Large intestine (tissue), 3 donors: ENCODE data around the gene PRLH. TPM values are rescaled to one million over a fixed set of nuclear protein-coding genes. Genes with fewer than 3 reads are reported as not detected.
"Not testable (repeated sequence)": the region's sequence is repeated elsewhere in the genome, so short reads cannot be mapped to it uniquely, and the experiment has no call there.

Experiments
- DNase-seq, 2 donors: peaks; one replicate each; pipeline versions ENCODE4 v3.0.0 to v3.0.0-alpha.2; 2013
- H3K27ac ChIP-seq: one replicate; pipeline ENCODE4 v1.5.1; 2013; ENCODE audit warnings: low read length
- H3K27me3 ChIP-seq: 2 replicates; pipeline ENCODE4 v1.6.1; 2013; ENCODE audit warnings: low read length; ENCODE audit not compliant: control insufficient read depth, insufficient read depth
- H3K36me3 ChIP-seq: 2 replicates; pipeline ENCODE4 v1.6.1; 2013; ENCODE audit warnings: low read length; ENCODE audit not compliant: control insufficient read depth, insufficient read depth
- H3K4me1 ChIP-seq: one replicate; pipeline ENCODE4 v1.6.1; 2013; ENCODE audit warnings: low read length; ENCODE audit not compliant: control insufficient read depth, insufficient read depth
- H3K4me3 ChIP-seq: one replicate; pipeline ENCODE4 v1.5.1; 2013; ENCODE audit warnings: low read length
- H3K9me3 ChIP-seq: one replicate; pipeline ENCODE4 v1.6.1; 2013; ENCODE audit warnings: mild to moderate bottlenecking, low read depth, low read length, moderate library complexity; ENCODE audit not compliant: control insufficient read depth
- WGBS: methylation state at CpG from one replicate; pipeline ENCODE4 v1.1.5; 2013; ENCODE audit warnings: low lambda C conversion rate; ENCODE audit not compliant: insufficient coverage; 5-methylcytosine and 5-hydroxymethylcytosine counted together
- polyA plus RNA-seq: library from polyadenylated mRNA; unstranded; fragments of 120-200 nt; gene quantifications from one replicate; pipeline ENCODE4 v1.2.1, GENCODE V29; 2013

PRLH gene
- polyA plus RNA-seq, 1 donor: not detected

DNA sequence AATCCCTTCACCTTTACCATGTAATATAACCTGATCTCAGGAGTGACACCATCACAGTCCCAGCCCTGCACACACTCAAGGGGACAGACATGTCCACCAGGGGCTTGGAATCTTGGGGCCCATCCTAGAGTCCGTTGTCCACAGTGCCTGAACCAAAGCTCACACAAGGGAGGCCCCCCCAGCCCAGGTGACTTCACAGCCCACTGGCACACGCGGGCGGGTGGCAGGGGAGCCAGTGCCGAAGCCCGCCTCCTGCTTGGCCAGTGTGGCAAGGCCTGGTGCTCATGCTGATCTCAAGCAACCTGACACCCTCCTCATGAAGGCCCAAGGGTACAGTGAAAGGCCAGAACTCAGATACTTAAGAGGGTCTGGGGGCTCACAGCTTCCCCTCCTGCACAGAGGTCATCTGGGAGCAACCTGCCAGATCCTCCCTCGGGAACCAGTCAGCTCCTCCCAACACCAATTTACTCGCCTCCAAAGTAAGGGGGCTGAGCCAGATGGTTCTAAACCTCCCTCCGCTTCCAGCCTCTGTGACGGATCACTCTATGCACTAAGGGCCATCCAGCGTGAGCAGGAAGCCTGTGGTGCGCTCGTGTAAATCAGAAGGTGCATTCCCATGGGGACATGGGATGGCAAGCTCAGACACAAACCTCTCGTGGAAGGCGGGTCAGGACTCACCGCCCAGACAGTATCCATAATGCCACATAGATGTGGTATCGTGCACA lies 27.4 kb downstream of the PRLH start:
- no peaks in the 10 kb centered on the region for H3K9me3 ChIP-seq
- peaks cover 54% of the 10 kb centered on the region for H3K4me1 ChIP-seq
- H3K4me3 ChIP-seq: no peak overlapping the region
- peak overlapping the region; percentile 74 for H3K27ac ChIP-seq
- H3K36me3 ChIP-seq: no peaks in the 10 kb centered on the region
- H3K27me3 ChIP-seq: no peaks in the 10 kb centered on the region
- 100% methylated on average over 1 of the region's 17 CpGs for WGBS
- DNase-seq: no peak

DNA sequence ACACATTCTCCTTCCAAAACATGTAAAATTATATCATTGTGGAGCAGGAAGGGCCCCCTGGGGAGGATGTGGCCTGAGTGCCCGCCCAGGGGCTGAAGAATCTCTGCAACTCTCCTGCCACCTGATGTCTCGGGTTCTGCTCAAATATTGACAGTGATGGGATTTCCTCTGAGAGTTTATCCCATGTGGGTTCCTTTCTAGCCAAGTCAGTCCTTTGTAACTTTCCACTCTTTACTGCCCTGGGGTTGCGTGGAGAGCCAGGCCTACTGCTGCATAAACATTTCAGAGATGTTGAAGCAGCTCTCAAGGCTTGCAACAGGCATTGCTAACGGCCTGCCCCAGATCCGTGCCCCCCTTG lies 28.1 kb downstream of the PRLH start:
- Histone ChIP-seq H3K4me1 (peaks cover 54% of the 10 kb centered on the region), H3K4me3 (no peak overlapping the region), H3K27ac (peak overlapping the region; percentile 74), H3K9me3 (no peaks in the 10 kb centered on the region), H3K36me3 (no peaks in the 10 kb centered on the region), H3K27me3 (no peaks in the 10 kb centered on the region)
- DNase-seq: no peak
- WGBS: no CpG with 5 or more reads among the region's 5 CpGs

DNA sequence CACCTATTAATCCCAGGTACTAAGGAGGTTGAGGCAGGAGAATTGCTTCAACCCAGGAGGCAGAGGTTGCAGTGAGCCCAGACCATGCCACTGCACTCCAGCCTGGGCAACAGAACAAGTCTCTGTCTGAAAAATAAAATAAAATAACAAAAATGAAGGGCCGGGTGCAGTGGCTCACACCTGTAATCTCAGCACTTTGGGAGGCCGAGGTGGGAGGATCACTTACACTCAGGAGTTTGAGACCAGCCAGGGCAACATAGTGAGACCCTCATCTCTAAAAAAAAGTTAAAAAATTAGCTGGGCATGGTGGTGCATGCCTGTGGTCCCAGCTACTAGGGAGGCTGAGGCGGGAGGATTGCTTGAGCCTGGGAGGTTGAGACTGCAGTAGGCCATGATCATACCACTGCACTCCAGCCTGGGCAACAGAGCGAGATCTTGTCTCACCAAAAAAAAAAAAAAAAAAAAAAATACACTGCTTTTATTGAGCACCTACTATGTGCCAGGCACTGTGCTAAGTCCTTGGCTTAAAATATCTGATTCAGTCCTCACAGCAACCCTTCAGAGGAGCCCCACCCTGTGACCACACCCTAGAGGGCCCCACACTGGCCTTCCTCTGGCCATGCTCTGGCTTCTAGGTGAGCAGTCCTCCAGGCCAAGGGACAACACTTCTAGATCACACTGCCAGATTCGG lies 29.6 kb downstream of the PRLH start:
- H3K4me3 ChIP-seq, H3K36me3 ChIP-seq, H3K27me3 ChIP-seq, DNase-seq, H3K9me3 ChIP-seq: not testable (repeated sequence)
- peak overlapping the region; percentile 74 for H3K27ac ChIP-seq
- WGBS: no CpG with 5 or more reads among the region's 5 CpGs
- H3K4me1 ChIP-seq: peaks cover 67% of the 10 kb centered on the region

DNA sequence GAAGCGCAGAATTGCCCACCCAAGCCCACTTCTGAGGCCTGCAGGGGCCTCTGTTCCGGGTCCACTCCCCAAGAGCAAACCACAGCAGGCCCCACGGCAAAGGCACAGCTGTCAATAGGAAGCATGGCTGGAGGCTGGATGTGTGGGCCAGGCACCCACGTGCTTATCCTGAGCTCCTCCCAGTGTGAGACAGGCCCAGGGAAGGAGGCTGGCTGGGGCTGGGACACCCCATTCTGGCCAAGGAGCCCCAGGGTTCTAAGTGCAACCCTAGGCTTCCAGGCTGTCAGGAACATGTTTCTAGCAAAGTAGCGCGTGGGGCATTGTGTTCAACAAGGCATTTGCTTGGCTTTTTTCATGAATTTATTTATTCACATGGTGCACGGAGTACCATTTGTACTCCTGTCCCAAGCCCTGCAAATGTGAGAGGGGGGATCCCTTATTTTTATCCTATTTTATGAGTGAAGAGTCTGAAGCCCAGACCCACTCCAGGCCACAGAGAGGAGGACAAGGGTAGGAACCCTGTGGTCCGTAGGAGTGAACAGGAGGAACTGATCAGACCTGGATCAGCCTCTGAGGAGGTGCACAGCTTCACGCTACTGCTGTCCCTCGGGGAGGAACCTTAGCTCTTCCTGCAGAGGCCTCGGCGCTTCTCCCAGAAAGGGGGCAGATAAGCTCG lies 30.3 kb downstream of the PRLH start:
- Histone ChIP-seq H3K4me1 (peaks cover 66% of the 10 kb centered on the region), H3K9me3 (no peaks in the 10 kb centered on the region), H3K27ac (peak overlapping the region; percentile 49), H3K36me3 (no peaks in the 10 kb centered on the region), H3K4me3 (no peak overlapping the region), H3K27me3 (no peaks in the 10 kb centered on the region)
- no CpG with 5 or more reads among the region's 13 CpGs for WGBS
- DNase-seq: peak; percentile 59 to 81

DNA sequence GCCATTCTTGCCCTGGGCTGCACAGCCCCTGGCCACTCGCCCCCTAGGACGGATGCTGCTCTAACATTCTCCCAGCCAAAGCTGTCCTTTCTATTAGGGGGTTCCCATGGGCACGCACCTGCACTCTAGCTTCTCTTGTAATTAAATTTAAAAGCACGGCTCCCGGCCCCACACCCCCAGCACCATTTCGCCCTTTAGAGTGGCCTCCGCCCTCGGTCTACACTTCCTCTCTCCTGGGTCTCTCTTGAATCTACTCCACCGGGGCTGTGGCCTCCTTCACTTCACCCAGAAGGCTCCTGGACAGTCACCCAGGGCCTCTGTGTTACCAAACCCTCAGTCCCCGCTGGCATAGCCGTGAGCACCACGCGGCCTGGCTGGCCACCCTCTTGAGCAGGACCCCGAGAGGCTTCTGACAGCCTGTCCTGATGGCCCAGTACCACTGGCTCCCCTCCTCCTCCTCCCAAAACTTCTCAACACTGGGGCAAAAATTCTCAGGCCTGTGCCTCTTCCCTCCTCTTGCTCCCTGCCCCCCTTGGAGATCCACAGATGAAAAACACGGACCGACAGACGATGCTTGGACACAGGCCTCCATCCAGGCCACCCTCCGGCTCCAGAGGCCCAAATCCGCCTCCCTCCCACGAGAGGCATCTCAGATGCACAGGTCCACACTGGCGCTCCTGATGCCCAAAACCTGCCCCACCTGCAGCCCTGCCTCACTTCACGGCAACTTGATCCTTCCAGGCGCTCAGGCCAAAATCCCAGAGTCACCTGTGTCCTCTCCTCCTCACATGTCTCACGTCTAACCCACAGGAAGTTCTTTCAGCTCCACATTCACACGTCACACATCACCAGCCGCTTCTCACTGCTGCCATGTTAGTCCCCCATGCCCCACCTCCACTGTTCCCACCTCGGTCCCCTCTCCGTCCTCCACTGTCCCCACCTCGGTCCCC lies 31.1 kb downstream of the PRLH start:
- no peak overlapping the region for H3K27ac ChIP-seq
- no peak for DNase-seq
- WGBS: no CpG with 5 or more reads among the region's 29 CpGs

DNA sequence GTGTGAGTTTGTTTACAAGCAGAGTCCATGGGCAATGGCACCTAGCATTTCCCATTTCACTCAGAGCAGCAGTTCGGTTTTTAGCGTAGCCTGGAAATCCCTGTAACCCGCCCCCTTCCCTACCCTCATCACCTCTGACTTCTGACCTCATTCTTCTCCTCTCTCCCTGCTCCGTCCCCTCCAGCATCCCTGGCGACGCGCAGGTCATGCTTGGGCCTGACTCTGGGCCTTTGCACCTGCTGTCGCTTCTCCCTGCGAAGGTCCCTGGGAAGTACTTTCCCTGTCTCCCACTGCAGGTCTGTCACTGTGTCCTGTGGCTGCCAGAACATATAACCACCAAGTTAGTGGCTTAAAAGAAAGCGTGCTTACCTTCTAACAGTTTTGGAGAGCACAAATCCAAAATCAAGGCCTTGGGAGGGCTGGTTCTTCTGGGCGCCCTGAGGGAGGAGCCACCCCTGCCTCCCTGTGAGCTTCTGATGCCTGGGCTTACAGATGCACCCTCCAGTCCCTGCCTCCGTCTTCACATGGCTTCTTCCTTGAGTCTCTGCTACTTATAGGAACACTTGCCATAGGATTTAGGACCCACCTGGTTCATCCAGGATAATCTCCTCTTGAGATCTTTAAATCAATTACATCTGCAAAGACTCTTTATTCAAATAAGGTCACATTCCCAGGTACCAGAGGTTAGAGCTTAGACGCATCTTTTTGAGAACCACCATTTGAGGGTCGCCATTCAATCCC lies 32.3 kb downstream of the PRLH start:
- Histone ChIP-seq H3K4me1 (peaks cover 68% of the 10 kb centered on the region), H3K9me3 (peaks cover 3% of the 10 kb centered on the region), H3K4me3 (no peak overlapping the region), H3K27me3 (no peaks in the 10 kb centered on the region), H3K36me3 (no peaks in the 10 kb centered on the region), H3K27ac (no peak overlapping the region)
- WGBS: 90% methylated on average over 6 of the region's 14 CpGs
- no peak for DNase-seq

More for the DNA sequence above, 31.1 kb downstream of the PRLH start:
- Histone ChIP-seq H3K36me3 (no peaks in the 10 kb centered on the region), H3K27me3 (no peaks in the 10 kb centered on the region), H3K4me3 (no peak overlapping the region), H3K4me1 (peaks cover 67% of the 10 kb centered on the region), H3K9me3 (no peaks in the 10 kb centered on the region)

DNA sequence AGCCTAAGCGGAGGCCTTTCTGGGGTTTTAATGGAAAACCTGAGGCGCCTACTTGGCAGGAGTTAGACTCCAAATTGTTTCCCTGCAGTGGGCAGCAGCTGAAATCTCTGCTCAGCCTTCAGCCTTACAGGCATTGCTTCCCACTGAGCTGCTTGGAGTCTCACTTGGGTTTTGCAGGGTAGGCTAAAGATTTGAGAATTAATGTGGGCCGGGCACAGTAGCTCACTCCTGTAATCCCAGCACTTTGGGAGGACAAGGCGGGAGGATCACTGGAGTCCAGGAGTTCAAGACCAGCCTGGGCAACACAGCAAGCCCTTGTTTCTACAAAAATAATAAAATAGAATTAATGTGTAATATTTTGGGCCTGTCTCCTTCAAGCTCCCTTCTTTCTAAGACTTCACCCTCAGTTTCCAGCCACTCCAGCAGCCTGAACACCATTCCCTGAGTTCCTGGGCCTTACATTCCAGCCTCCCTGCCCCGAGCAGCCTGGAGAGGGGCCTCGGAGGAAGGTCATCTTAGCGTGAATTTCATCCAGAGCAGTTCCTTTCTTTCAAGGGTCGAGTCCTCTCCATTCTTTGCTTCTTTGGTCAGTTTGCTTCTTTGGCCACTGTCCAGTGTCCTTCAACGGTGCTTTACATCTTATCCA lies 33.2 kb downstream of the PRLH start:
- H3K4me1 ChIP-seq: peaks cover 62% of the 10 kb centered on the region
- H3K36me3 ChIP-seq: no peaks in the 10 kb centered on the region
- no peak overlapping the region for H3K27ac ChIP-seq
- H3K9me3 ChIP-seq: peaks cover 3% of the 10 kb centered on the region
- H3K27me3 ChIP-seq: no peaks in the 10 kb centered on the region
- DNase-seq: no peak
- no CpG with 5 or more reads among the region's 9 CpGs for WGBS
- H3K4me3 ChIP-seq: no peak overlapping the region

DNA sequence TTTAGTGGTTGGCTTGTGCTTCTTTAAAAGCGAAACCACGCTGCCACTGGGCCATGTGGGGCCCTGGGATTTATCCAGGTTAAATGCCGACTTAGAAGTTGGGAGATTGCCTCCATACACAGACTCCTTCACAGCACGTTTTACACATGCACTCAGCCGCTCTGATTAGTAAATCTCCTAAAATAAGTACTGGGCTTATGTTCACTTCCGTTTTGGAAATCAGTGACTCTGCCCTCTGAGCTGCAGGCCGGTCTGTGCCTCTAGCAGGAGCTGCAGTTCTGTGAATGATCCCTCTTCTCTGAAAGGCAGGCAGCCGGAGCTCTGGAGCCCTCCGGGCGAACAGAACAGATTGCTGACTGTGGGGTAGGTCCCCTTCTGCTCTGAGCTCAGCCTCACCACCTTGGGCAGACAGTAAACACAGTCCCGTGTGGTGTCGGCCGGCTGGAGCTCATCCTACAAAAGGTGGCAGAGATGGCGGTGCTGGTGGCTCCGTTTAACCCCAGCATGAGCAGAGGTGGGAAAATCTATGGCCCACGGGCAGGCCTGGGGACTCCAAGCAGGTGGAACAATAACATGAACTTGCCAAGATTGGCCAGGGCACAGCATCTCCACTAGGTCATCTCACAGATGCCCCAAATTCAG lies 34.0 kb downstream of the PRLH start:
- H3K4me1 ChIP-seq: peaks cover 56% of the 10 kb centered on the region
- no peaks in the 10 kb centered on the region for H3K27me3 ChIP-seq
- WGBS: no CpG with 5 or more reads among the region's 16 CpGs
- DNase-seq: peak in 1 of 2 donors; percentile 39
- no peaks in the 10 kb centered on the region for H3K36me3 ChIP-seq
- peaks cover 3% of the 10 kb centered on the region for H3K9me3 ChIP-seq
- H3K4me3 ChIP-seq: no peak overlapping the region
- peak overlapping the region; percentile 93 for H3K27ac ChIP-seq
